WI38 (cell line): ENCODE results near the gene EFNA4.

ENCODE experiments used
- H3K4me3 ChIP-seq: 2 replicates; pipeline ENCODE4 v1.5.1; 2011; ENCODE audit warnings: low read depth, mild to moderate bottlenecking, control low read depth, low read length
- CTCF ChIP-seq: IDR thresholded peaks from 2 replicates; pipeline ENCODE4 v1.5.1; 2012; ENCODE audit warnings: low read depth, mild to moderate bottlenecking, control low read depth, low read length

The EFNA4 gene

GRCh38 chr1:155026154-155026553 is 37.4 kb upstream of the EFNA4 start:
- H3K4me3 ChIP-seq, result no peak overlapping the region
- TF ChIP-seq CTCF, result no peak

GRCh38 chr1:155026588-155026987 is 37.0 kb upstream of the EFNA4 start:
- H3K4me3 ChIP-seq, result no peak overlapping the region
- no peak for TF ChIP-seq CTCF

- no peak for TF ChIP-seq CTCF
- no peak overlapping the region for H3K4me3 ChIP-seq
These were observed 33.9 kb upstream of the EFNA4 start for GRCh38 chr1:155029513-155030242.

GRCh38 chr1:155030243-155030795 is 33.2 kb upstream of the EFNA4 start:
- no peak overlapping the region for H3K4me3 ChIP-seq
- TF ChIP-seq CTCF, result no peak

GRCh38 chr1:155030899-155031298 is 32.6 kb upstream of the EFNA4 start:
- no peak overlapping the region for H3K4me3 ChIP-seq
- TF ChIP-seq CTCF, result no peak

GRCh38 chr1:155032886-155033285 is 30.7 kb upstream of the EFNA4 start:
- no peak overlapping the region for H3K4me3 ChIP-seq
- TF ChIP-seq CTCF, result no peak

GRCh38 chr1:155033524-155033923 is 30.0 kb upstream of the EFNA4 start, which contains the start of the genes DCST1 and DCST2:
DCST1 (plus strand) TSS chr1:155033824; CDS start chr1:155034037, 213 bp downstream.
DCST2 (minus strand) TSS chr1:155033781; CDS start chr1:155033701, 80 bp downstream.
- TF ChIP-seq CTCF, result no peak
- no peak within 1 kb of the TSS for H3K4me3 ChIP-seq
